Sciatic nerve (tissue), 2 donors: ENCODE data around the gene GRID2. TPM values are rescaled to one million over a fixed set of nuclear protein-coding genes. Genes with fewer than 3 reads are reported as not detected.

Source experiments
- ATAC-seq: fragments of 200-7000 bp; cut with Tn5 transposase; one replicate; pipeline ENCODE4 v1.9.1; 2020; ENCODE audit warnings: mild to moderate bottlenecking, moderate library complexity
- DNase-seq: peaks from one replicate; pipeline ENCODE4 v3.0.0-alpha.2; 2020; ENCODE audit warnings: low spot score
- intact Hi-C: fragments of 100-400 bp; cut with DNase I; formaldehyde crosslinking; loops from one replicate; pipeline ENCODE4 v1.14.2; 2022
- total RNA-seq: library from RNA; stranded (reverse); fragmentation: NEBNext Ultra II Directional; extraction: Animal tissue kit (Norgen Biotek cat#: 25700); gene quantifications from one replicate; pipeline ENCODE4 v1.2.1, GENCODE V29; 2021
- donor health status: DM: no; HTN: no; CAD: no.
- donor health status: DM: no; HTN: no; CAD: no.

GRID2 gene
- total RNA-seq, 1 donor from 2014 or later, result 1.4 TPM

GRCh38 chr4:92634882-92635281, 331.1 kb downstream of the GRID2 start:
- DNase-seq (no peak), ATAC-seq (no peak)
- intact Hi-C loops, result no loop called here

- intact Hi-C loops, result no loop called here
- ATAC-seq (no peak), DNase-seq (no peak)
Measured at GRCh38 chr4:92636038-92636806, 332.5 kb downstream of the GRID2 start.

GRCh38 chr4:92641409-92641808, 337.6 kb downstream of the GRID2 start:
- ATAC-seq, result no peak
- no peak for DNase-seq
- intact Hi-C loops, result no loop called here

GRCh38 chr4:92646826-92647225, 343.1 kb downstream of the GRID2 start:
- intact Hi-C loops, result no loop called here
- no peak for DNase-seq
- no peak for ATAC-seq

- ATAC-seq (no peak), DNase-seq (no peak)
- intact Hi-C loops, result no loop called here
Measured at GRCh38 chr4:92651536-92651935, 347.8 kb downstream of the GRID2 start.

- ATAC-seq (no peak), DNase-seq (no peak)
- intact Hi-C loops, result no loop called here
Measured at GRCh38 chr4:92654084-92654483, 350.3 kb downstream of the GRID2 start.

GRCh38 chr4:92657695-92658094, 353.9 kb downstream of the GRID2 start:
- DNase-seq (no peak), ATAC-seq (no peak)
- intact Hi-C loops, result no loop called here

GRCh38 chr4:92658318-92658717, 354.6 kb downstream of the GRID2 start:
- intact Hi-C loops, result no loop called here
- no peak for ATAC-seq
- DNase-seq, result no peak

- ATAC-seq, result no peak
- no peak for DNase-seq
- intact Hi-C loops, result no loop called here
Measured at GRCh38 chr4:92677805-92678204, 374.0 kb downstream of the GRID2 start.

- DNase-seq (no peak), ATAC-seq (no peak)
- intact Hi-C loops, result no loop called here
Measured at GRCh38 chr4:92678292-92678691, 374.5 kb downstream of the GRID2 start.

GRCh38 chr4:92679149-92679548, 375.4 kb downstream of the GRID2 start:
- intact Hi-C loops, result no loop called here
- DNase-seq (no peak), ATAC-seq (no peak)

GRCh38 chr4:92714640-92715039, 410.9 kb downstream of the GRID2 start:
- intact Hi-C loops, result no loop called here
- DNase-seq (no peak), ATAC-seq (no peak)

GRCh38 chr4:92733231-92733630, 429.5 kb downstream of the GRID2 start:
- DNase-seq, result no peak
- intact Hi-C loops, result no loop called here
- ATAC-seq, result no peak

- no peak for ATAC-seq
- intact Hi-C loops, result no loop called here
- no peak for DNase-seq
Measured at GRCh38 chr4:92735025-92735665, 431.4 kb downstream of the GRID2 start.

GRCh38 chr4:92760433-92760832, 456.7 kb downstream of the GRID2 start:
- DNase-seq (no peak), ATAC-seq (no peak)
- intact Hi-C loops, result no loop called here

- no peak for DNase-seq
- intact Hi-C loops, result no loop called here
- ATAC-seq, result no peak
Measured at GRCh38 chr4:92776080-92776479, 472.3 kb downstream of the GRID2 start.

- ATAC-seq (no peak), DNase-seq (no peak)
- intact Hi-C loops, result no loop called here
Measured at GRCh38 chr4:92789741-92790140, 486.0 kb downstream of the GRID2 start.

GRCh38 chr4:92791871-92792440, 488.2 kb downstream of the GRID2 start:
- intact Hi-C loops, result no loop called here
- ATAC-seq (no peak), DNase-seq (no peak)

- DNase-seq, result no peak
- ATAC-seq, result no peak
- intact Hi-C loops, result no loop called here
Measured at GRCh38 chr4:92809381-92809780, 505.6 kb downstream of the GRID2 start.

GRCh38 chr4:92812652-92813051, 508.9 kb downstream of the GRID2 start:
- DNase-seq, result no peak
- ATAC-seq, result no peak
- intact Hi-C loops, result no loop called here
